CD4-positive, alpha-beta T cell treated with Interferon gamma for 1 hour (primary cell): ENCODE results near the gene ZEB1.
A peak's percentile ranks its signal among the peaks of the same experiment; 100 is the strongest.
"Not testable (repeated sequence)": the region's sequence is repeated elsewhere in the genome, so short reads cannot be mapped to it uniquely, and the experiment has no call there.

Source experiments
- DNase-seq: peaks from one replicate; pipeline ENCODE4 v3.0.0-alpha.2; 2020

The ZEB1 gene

GRCh38 chr10:31515116-31515515, 196.1 kb downstream of the ZEB1 start:
- DNase-seq, result no peak

- DNase-seq, result no peak
Observed at GRCh38 chr10:31515819-31516402, 196.9 kb downstream of the ZEB1 start.

GRCh38 chr10:31520986-31521831, 202.2 kb downstream of the ZEB1 start:
- no peak for DNase-seq

GRCh38 chr10:31522820-31523219, 203.8 kb downstream of the ZEB1 start:
- no peak for DNase-seq

GRCh38 chr10:31524460-31524859, 205.4 kb downstream of the ZEB1 start:
- no peak for DNase-seq

GRCh38 chr10:31526178-31526577, 207.2 kb downstream of the ZEB1 start:
- DNase-seq, result no peak

- peak; percentile 2 for DNase-seq
Observed at GRCh38 chr10:31526681-31527080, 207.7 kb downstream of the ZEB1 start.

- no peak for DNase-seq
Observed at GRCh38 chr10:31528831-31529230, 209.8 kb downstream of the ZEB1 start.

- no peak for DNase-seq
Observed at GRCh38 chr10:31536302-31536701, 217.3 kb downstream of the ZEB1 start.

GRCh38 chr10:31549896-31550295, 230.9 kb downstream of the ZEB1 start:
- DNase-seq, result no peak

GRCh38 chr10:31554556-31554955, 235.5 kb downstream of the ZEB1 start:
- no peak for DNase-seq

GRCh38 chr10:31557854-31558253, 238.8 kb downstream of the ZEB1 start:
- no peak for DNase-seq

GRCh38 chr10:31568252-31568861, 249.3 kb downstream of the ZEB1 start:
- DNase-seq, result not testable (repeated sequence)

GRCh38 chr10:31574577-31574976, 255.6 kb downstream of the ZEB1 start:
- DNase-seq, result no peak

- no peak for DNase-seq
Observed at GRCh38 chr10:31578181-31578852, 259.3 kb downstream of the ZEB1 start.

GRCh38 chr10:31578951-31579350, 259.9 kb downstream of the ZEB1 start:
- DNase-seq, result no peak
